22Rv1 (cell line): ENCODE results near the gene FABP3.

Source experiments
- ZFX ChIP-seq: fragments of 450-650 bp; IDR thresholded peaks from 2 replicates; pipeline ENCODE4 v1.6.1; 2017; ENCODE audit warnings: antibody characterized with exemption, borderline replicate concordance
- TF ChIP-seq, protein P1 (sequence below): fragments of 450-650 bp; IDR thresholded peaks from 2 replicates; pipeline ENCODE4 v1.5.1; 2017; ENCODE audit warnings: mild to moderate bottlenecking

DNA sequence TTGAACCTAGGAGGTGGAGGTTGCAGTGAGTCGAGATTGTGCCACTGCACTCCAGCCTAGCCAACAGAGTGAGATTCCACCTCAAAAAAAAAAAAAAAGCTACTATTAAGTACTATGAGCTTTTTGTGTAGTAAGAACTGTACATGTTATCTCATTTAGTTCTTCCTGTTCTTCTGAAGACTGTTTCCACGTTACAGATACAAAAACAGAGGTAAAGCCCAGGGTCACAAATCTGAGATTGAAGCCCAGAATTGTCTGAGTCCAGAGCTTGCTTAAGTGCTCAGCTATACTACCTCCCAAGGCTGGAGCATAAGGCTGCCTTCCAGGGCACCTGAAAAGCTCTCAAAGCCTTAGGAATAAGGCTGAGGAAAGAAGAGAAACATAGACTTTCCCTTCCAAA lies 2.9 kb downstream of the FABP3 start:
- TF ChIP-seq, protein P1, sequence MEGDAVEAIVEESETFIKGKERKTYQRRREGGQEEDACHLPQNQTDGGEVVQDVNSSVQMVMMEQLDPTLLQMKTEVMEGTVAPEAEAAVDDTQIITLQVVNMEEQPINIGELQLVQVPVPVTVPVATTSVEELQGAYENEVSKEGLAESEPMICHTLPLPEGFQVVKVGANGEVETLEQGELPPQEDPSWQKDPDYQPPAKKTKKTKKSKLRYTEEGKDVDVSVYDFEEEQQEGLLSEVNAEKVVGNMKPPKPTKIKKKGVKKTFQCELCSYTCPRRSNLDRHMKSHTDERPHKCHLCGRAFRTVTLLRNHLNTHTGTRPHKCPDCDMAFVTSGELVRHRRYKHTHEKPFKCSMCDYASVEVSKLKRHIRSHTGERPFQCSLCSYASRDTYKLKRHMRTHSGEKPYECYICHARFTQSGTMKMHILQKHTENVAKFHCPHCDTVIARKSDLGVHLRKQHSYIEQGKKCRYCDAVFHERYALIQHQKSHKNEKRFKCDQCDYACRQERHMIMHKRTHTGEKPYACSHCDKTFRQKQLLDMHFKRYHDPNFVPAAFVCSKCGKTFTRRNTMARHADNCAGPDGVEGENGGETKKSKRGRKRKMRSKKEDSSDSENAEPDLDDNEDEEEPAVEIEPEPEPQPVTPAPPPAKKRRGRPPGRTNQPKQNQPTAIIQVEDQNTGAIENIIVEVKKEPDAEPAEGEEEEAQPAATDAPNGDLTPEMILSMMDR = no peak
- TF ChIP-seq ZFX = no peak
